Gastrocnemius medialis (tissue), 4 donors: ENCODE measurements around the gene S100G. TPM values are rescaled to one million over a fixed set of nuclear protein-coding genes. Genes with fewer than 3 reads are reported as not detected.

ENCODE experiments used
- ATAC-seq, 2 donors: fragments of 150-250 bp; one replicate each; pipeline ENCODE4 v1.9.1; 2016
- DNase-seq, 2 donors: peaks; one replicate each; pipeline ENCODE4 v3.0.0-alpha.2; 2019
- H3K27ac ChIP-seq, 4 donors: fragments of 200-600 bp; sonication (generic); 1 replicate in 1 of 4; 2 replicates in 3 of 4; pipeline ENCODE4 v1.5.1; 2016 to 2018; ENCODE audit warnings: mild to moderate bottlenecking in 2 of 4, moderate library complexity in 1 of 4
- H3K27me3 ChIP-seq, 3 donors: fragments of 200-600 bp; sonication (generic) in 2 of 3; 1 replicate in 1 of 3; 2 replicates in 2 of 3; pipeline versions ENCODE4 v1.5.1 to v1.6.0; 2016 to 2019; ENCODE audit warnings: mild to moderate bottlenecking in 1 of 3, moderate library complexity in 1 of 3
- H3K36me3 ChIP-seq, 2 donors: fragments of 200-600 bp; sonication (generic) in 1 of 2; one replicate each; pipeline ENCODE4 v1.5.1; 2017 to 2018
- H3K4me1 ChIP-seq, 2 donors: fragments of 200-600 bp; sonication (generic) in 1 of 2; one replicate each; pipeline ENCODE4 v1.5.1; 2016 to 2017; ENCODE audit warnings: mild to moderate bottlenecking in 2 of 2
- H3K4me3 ChIP-seq, 4 donors: fragments of 200-600 bp; sonication (generic) in 3 of 4; 1 replicate in 1 of 4; 2 replicates in 3 of 4; pipeline ENCODE4 v1.5.1; 2016 to 2019; ENCODE audit warnings: mild to moderate bottlenecking in 2 of 4
- H3K9me3 ChIP-seq, 3 donors: fragments of 200-600 bp; sonication (generic) in 2 of 3; 1 replicate in 1 of 3; 2 replicates in 2 of 3; pipeline ENCODE4 v1.5.1; 2016 to 2019
- CTCF ChIP-seq, 5 experiments: fragments of 450-650 bp in 3 of 5; fragments of 200-600 bp in 2 of 5; sonication (generic) in 2 of 5; IDR thresholded peaks in 4 of 5; conservative IDR thresholded peaks in 1 of 5; 1 replicate in 4 of 5; 2 replicates in 1 of 5; pipeline ENCODE4 v1.5.1; 2016 to 2019; ENCODE audit warnings: antibody characterized with exemption in 5 of 5, mild to moderate bottlenecking in 3 of 5, moderate library complexity in 3 of 5
- POLR2A ChIP-seq, 2 donors: fragments of 450-650 bp; IDR thresholded peaks; one replicate each; pipeline ENCODE4 v1.6.1; 2017; ENCODE audit warnings: antibody characterized with exemption in 2 of 2, mild to moderate bottlenecking in 2 of 2, moderate library complexity in 2 of 2
- in situ Hi-C, 4 donors: fragments of 200-750 bp; cut with MboI; loops; one replicate each; pipeline versions ENCODE4 v1.15.0 to v1.8.0; 2017; ENCODE audit warnings: low sequenced_read_pairs in 4 of 4
- intact Hi-C: fragments of 100-400 bp; cut with DNase I; formaldehyde crosslinking; loops from one replicate; pipeline ENCODE4 v1.15.1; 2023; ENCODE audit warnings: low total_unique reads
- total RNA-seq, 4 donors: library from RNA; depleted of rRNA; stranded (reverse); fragments of >200 nt; gene quantifications; one replicate each; pipeline versions ENCODE4 v1.1.0 to v1.2.3, GENCODE V29; 2016

S100G gene
- total RNA-seq, 4 donors from 2014 or later = not detected

- in situ Hi-C loops = loop anchor here in 2 of 4 donors (25.0 kb wide), 1 partner anchor 222 kb away; no protein-coding TSS in a partner anchor
- DNase-seq (no peak), ATAC-seq (no peak)
- Histone ChIP-seq H3K27ac (no peak overlapping the region), H3K4me3 (no peak overlapping the region), H3K27me3 (no peaks in the 10 kb centered on the region), H3K9me3 (no peaks in the 10 kb centered on the region), H3K4me1 (no peaks in the 10 kb centered on the region), H3K36me3 (no peaks in the 10 kb centered on the region)
- TF ChIP-seq CTCF (IDR thresholded peaks at IDR 0.05 in 4 of 5, conservative IDR thresholded peaks at IDR 0.05 in 1 of 5) (no peak), POLR2A (IDR thresholded peaks at IDR 0.05) (no peak)
- intact Hi-C loops = no loop called here
Observed at GRCh38 chrX:16659321-16659720, 9.4 kb downstream of the S100G start.

GRCh38 chrX:16661495-16661894 lies 11.5 kb downstream of the S100G start:
- ATAC-seq = no peak
- H3K27ac ChIP-seq = no peak overlapping the region
- intact Hi-C loops = no loop called here
- no peak for TF ChIP-seq CTCF (IDR thresholded peaks at IDR 0.05 in 4 of 5, conservative IDR thresholded peaks at IDR 0.05 in 1 of 5)
- no peak for TF ChIP-seq POLR2A (IDR thresholded peaks at IDR 0.05)
- H3K36me3 ChIP-seq = no peaks in the 10 kb centered on the region
- no peaks in the 10 kb centered on the region for H3K27me3 ChIP-seq
- H3K9me3 ChIP-seq = no peaks in the 10 kb centered on the region
- H3K4me1 ChIP-seq = no peaks in the 10 kb centered on the region
- in situ Hi-C loops = loop anchor here (10.0 to 25.0 kb wide), 2 partner anchors 224 to 227 kb away; no protein-coding TSS in a partner anchor
- no peak for DNase-seq
- no peak overlapping the region for H3K4me3 ChIP-seq

- ATAC-seq (no peak), DNase-seq (no peak)
- no peak overlapping the region for H3K27ac ChIP-seq
- no peaks in the 10 kb centered on the region for H3K27me3 ChIP-seq
- intact Hi-C loops (no loop called here), in situ Hi-C loops (loop anchor here (10.0 to 25.0 kb wide), 2 partner anchors 225 to 228 kb away; no protein-coding TSS in a partner anchor)
- H3K4me1 ChIP-seq = no peaks in the 10 kb centered on the region
- no peaks in the 10 kb centered on the region for H3K36me3 ChIP-seq
- H3K9me3 ChIP-seq = no peaks in the 10 kb centered on the region
- TF ChIP-seq POLR2A (IDR thresholded peaks at IDR 0.05) (no peak), CTCF (IDR thresholded peaks at IDR 0.05 in 4 of 5, conservative IDR thresholded peaks at IDR 0.05 in 1 of 5) (no peak)
- no peak overlapping the region for H3K4me3 ChIP-seq
Observed at GRCh38 chrX:16662402-16662801, 12.4 kb downstream of the S100G start.

GRCh38 chrX:16664074-16664473 lies 14.1 kb downstream of the S100G start:
- no peak for TF ChIP-seq POLR2A (IDR thresholded peaks at IDR 0.05)
- TF ChIP-seq CTCF (IDR thresholded peaks at IDR 0.05 in 4 of 5, conservative IDR thresholded peaks at IDR 0.05 in 1 of 5) = no peak
- ATAC-seq = no peak
- no peak overlapping the region for H3K4me3 ChIP-seq

GRCh38 chrX:16664626-16665025 lies 14.7 kb downstream of the S100G start:
- DNase-seq (no peak), ATAC-seq (no peak)
- Histone ChIP-seq H3K4me1 (no peaks in the 10 kb centered on the region), H3K27me3 (no peaks in the 10 kb centered on the region), H3K27ac (no peak overlapping the region), H3K36me3 (no peaks in the 10 kb centered on the region), H3K4me3 (no peak overlapping the region), H3K9me3 (no peaks in the 10 kb centered on the region)
- TF ChIP-seq POLR2A (IDR thresholded peaks at IDR 0.05) (no peak), CTCF (IDR thresholded peaks at IDR 0.05 in 4 of 5, conservative IDR thresholded peaks at IDR 0.05 in 1 of 5) (no peak)
- in situ Hi-C loops (loop anchor here (10.0 to 25.0 kb wide), 2 partner anchors 227 to 230 kb away; no protein-coding TSS in a partner anchor), intact Hi-C loops (no loop called here)

More at GRCh38 chrX:16664074-16664473, 14.1 kb downstream of the S100G start:
- Histone ChIP-seq H3K9me3 (no peaks in the 10 kb centered on the region), H3K36me3 (no peaks in the 10 kb centered on the region), H3K27me3 (no peaks in the 10 kb centered on the region), H3K4me1 (no peaks in the 10 kb centered on the region), H3K27ac (no peak overlapping the region)
- intact Hi-C loops (no loop called here), in situ Hi-C loops (loop anchor here (10.0 to 25.0 kb wide), 2 partner anchors 227 to 229 kb away; no protein-coding TSS in a partner anchor)
- no peak for DNase-seq
